ENCODE data around the gene GRID1. TPM values are rescaled to one million over a fixed set of nuclear protein-coding genes. Genes with fewer than 3 reads are reported as not detected.

GRID1 gene
- total RNA-seq, 1 experiment from 2014 or later: not detected

- H3F3A ChIP-seq (ENCODE audit: low read length, unreplicated experiment): no peaks in the 10 kb centered on the region
- ATAC-seq (no peak), DNase-seq (peak; percentile 47)
- intact Hi-C loops (cut with micrococcal nuclease): no loop called here
- ChIA-PET CTCF (no interaction called here), POLR2A (ENCODE audit: unreplicated experiment) (no interaction called here)
- peak overlapping the region; percentile 42; the same call in 1 of the 2 replicates for H2AFZ ChIP-seq (ENCODE audit: low read length)
- H3K9ac ChIP-seq (ENCODE audit: low read length): no peak overlapping the region
- no peak for TF ChIP-seq EZH2phosphoT487 (IDR thresholded peaks at IDR 0.05; ENCODE audit: borderline replicate concordance, low read length)
- no peak for TF ChIP-seq EZH2 (IDR thresholded peaks at IDR 0.05; ENCODE audit: low read length, unreplicated experiment)
- TF ChIP-seq CTCF (conservative IDR thresholded peaks at IDR 0.05; ENCODE audit: low read depth, low read length): no peak
- H3K9me3 ChIP-seq (ENCODE audit: low read length): no peaks in the 10 kb centered on the region
- H3K4me2 ChIP-seq (ENCODE audit: low read length): no peak overlapping the region
- no peaks in the 10 kb centered on the region for H4K20me1 ChIP-seq (ENCODE audit: low read length)
- no TSS peak for BruUV-seq (replicated peaks)
- H3K9me2 ChIP-seq (replicated peaks; ENCODE audit: low read length): no peaks in the 10 kb centered on the region
- H3K36me3 ChIP-seq (ENCODE audit: low read depth, low read length): no peaks in the 10 kb centered on the region
- no peaks in the 10 kb centered on the region for H3K27me3 ChIP-seq (ENCODE audit: low read length)
- H3K4me3 ChIP-seq (ENCODE audit: low read length): no peak overlapping the region
- H3K27ac ChIP-seq (ENCODE audit: low read length): no peak overlapping the region
- no peaks in the 10 kb centered on the region for H3K79me2 ChIP-seq (ENCODE audit: low read length)
- peaks cover 8% of the 10 kb centered on the region for H3K4me1 ChIP-seq (ENCODE audit: insufficient read depth, low read length)
Measured at GRCh38 chr10:86225103-86225782, 141.4 kb downstream of the GRID1 start.

- Histone ChIP-seq H3K9ac (ENCODE audit: low read length) (no peak overlapping the region), H3K36me3 (ENCODE audit: low read depth, low read length) (no peaks in the 10 kb centered on the region), H4K20me1 (ENCODE audit: low read length) (no peaks in the 10 kb centered on the region), H3K27me3 (ENCODE audit: low read length) (no peaks in the 10 kb centered on the region), H3K9me2 (replicated peaks; ENCODE audit: low read length) (no peaks in the 10 kb centered on the region), H3K79me2 (ENCODE audit: low read length) (no peaks in the 10 kb centered on the region), H2AFZ (ENCODE audit: low read length) (no peak overlapping the region; the same call in 1 of the 2 replicates), H3K4me1 (ENCODE audit: insufficient read depth, low read length) (peaks cover 8% of the 10 kb centered on the region), H3K4me3 (ENCODE audit: low read length) (no peak overlapping the region), H3F3A (ENCODE audit: low read length, unreplicated experiment) (no peaks in the 10 kb centered on the region), H3K4me2 (ENCODE audit: low read length) (no peak overlapping the region), H3K27ac (ENCODE audit: low read length) (no peak overlapping the region), H3K9me3 (ENCODE audit: low read length) (no peaks in the 10 kb centered on the region)
- intact Hi-C loops (cut with micrococcal nuclease): no loop called here
- TF ChIP-seq CTCF (conservative IDR thresholded peaks at IDR 0.05; ENCODE audit: low read depth, low read length) (no peak), EZH2phosphoT487 (IDR thresholded peaks at IDR 0.05; ENCODE audit: borderline replicate concordance, low read length) (no peak), EZH2 (IDR thresholded peaks at IDR 0.05; ENCODE audit: low read length, unreplicated experiment) (no peak)
- BruUV-seq (replicated peaks): no TSS peak
- no peak for ATAC-seq
- DNase-seq: no peak
- POLR2A ChIA-PET (ENCODE audit: unreplicated experiment): no interaction called here
- CTCF ChIA-PET: no interaction called here
Measured at GRCh38 chr10:86224354-86225102, 142.1 kb downstream of the GRID1 start.

- intact Hi-C loops (cut with micrococcal nuclease): no loop called here
- BruUV-seq (replicated peaks): no TSS peak
Measured at GRCh38 chr10:86223256-86223655, 143.3 kb downstream of the GRID1 start.

More at GRCh38 chr10:86223256-86223655, 143.3 kb downstream of the GRID1 start:
- ATAC-seq (no peak), DNase-seq (no peak)
- Histone ChIP-seq H3F3A (ENCODE audit: low read length, unreplicated experiment) (no peaks in the 10 kb centered on the region), H3K9me2 (replicated peaks; ENCODE audit: low read length) (no peaks in the 10 kb centered on the region), H3K4me1 (ENCODE audit: insufficient read depth, low read length) (peaks cover 8% of the 10 kb centered on the region), H3K27ac (ENCODE audit: low read length) (no peak overlapping the region), H3K79me2 (ENCODE audit: low read length) (no peaks in the 10 kb centered on the region), H3K36me3 (ENCODE audit: low read depth, low read length) (no peaks in the 10 kb centered on the region), H2AFZ (ENCODE audit: low read length) (no peak overlapping the region), H3K9me3 (ENCODE audit: low read length) (no peaks in the 10 kb centered on the region), H3K4me2 (ENCODE audit: low read length) (no peak overlapping the region), H3K27me3 (ENCODE audit: low read length) (no peaks in the 10 kb centered on the region), H3K4me3 (ENCODE audit: low read length) (no peak overlapping the region), H4K20me1 (ENCODE audit: low read length) (no peaks in the 10 kb centered on the region), H3K9ac (ENCODE audit: low read length) (no peak overlapping the region)
- TF ChIP-seq EZH2phosphoT487 (IDR thresholded peaks at IDR 0.05; ENCODE audit: borderline replicate concordance, low read length) (no peak), CTCF (conservative IDR thresholded peaks at IDR 0.05; ENCODE audit: low read depth, low read length) (no peak), EZH2 (IDR thresholded peaks at IDR 0.05; ENCODE audit: low read length, unreplicated experiment) (no peak)
- POLR2A ChIA-PET (ENCODE audit: unreplicated experiment): no interaction called here
- CTCF ChIA-PET: no interaction called here

All from PC-3 (cell line).